Measurements from ENCODE around the gene ATP11B. TPM values are rescaled to one million over a fixed set of nuclear protein-coding genes. Genes with fewer than 3 reads are reported as not detected.

ATP11B gene
- total RNA-seq, 1 experiment from 2014 or later, result 48.8 TPM

DNA sequence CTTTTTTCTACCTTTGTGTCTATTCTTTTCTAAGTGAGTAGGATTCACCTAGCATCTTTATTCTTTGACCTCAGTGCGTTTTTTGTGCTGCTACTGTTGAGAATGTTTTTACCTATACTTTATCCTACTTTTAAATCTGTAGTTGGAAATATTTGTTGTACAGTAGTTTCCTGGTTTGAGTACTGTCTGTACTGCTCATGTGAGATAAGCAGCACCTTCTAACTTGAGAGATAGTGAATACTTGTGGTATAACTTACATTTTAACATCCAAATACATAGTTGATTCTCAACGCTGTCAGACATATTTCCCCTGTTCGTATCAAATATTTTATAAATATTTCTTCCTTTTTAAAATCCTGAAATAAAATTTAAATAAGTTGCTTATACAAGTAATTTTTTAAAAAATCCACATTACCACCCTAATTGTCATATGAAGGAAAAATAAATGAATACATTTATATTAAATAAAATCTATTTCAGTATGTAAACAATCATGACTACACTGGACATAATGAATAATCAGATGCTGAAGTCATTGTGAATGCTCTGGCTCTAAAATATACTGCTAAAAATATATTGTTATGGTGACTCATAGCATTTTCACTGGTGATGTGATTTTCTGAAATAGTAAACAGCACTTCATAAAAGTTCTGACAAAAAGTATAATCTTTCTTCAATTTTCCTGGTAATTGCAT, 17.4 kb downstream of the ATP11B start:
- Histone ChIP-seq H4K20me1 (ENCODE audit: low read length) (no peaks in the 10 kb centered on the region), H3K9me2 (replicated peaks; ENCODE audit: low read length) (no peaks in the 10 kb centered on the region), H3K4me3 (ENCODE audit: low read length) (no peak overlapping the region), H2AFZ (ENCODE audit: low read length) (no peak overlapping the region), H3F3A (ENCODE audit: low read length, unreplicated experiment) (no peaks in the 10 kb centered on the region), H3K27ac (ENCODE audit: low read length) (no peak overlapping the region), H3K4me2 (ENCODE audit: low read length) (no peak overlapping the region), H3K9ac (ENCODE audit: low read length) (no peak overlapping the region), H3K36me3 (ENCODE audit: low read depth, low read length) (no peaks in the 10 kb centered on the region), H3K79me2 (ENCODE audit: low read length) (peaks cover 38% of the 10 kb centered on the region), H3K4me1 (ENCODE audit: insufficient read depth, low read length) (peaks cover 9% of the 10 kb centered on the region; the same call in 1 of the 2 replicates), H3K27me3 (ENCODE audit: low read length) (no peaks in the 10 kb centered on the region), H3K9me3 (ENCODE audit: low read length) (no peaks in the 10 kb centered on the region)
- POLR2A ChIA-PET (ENCODE audit: unreplicated experiment), result no interaction called here
- BruUV-seq (replicated peaks), result no TSS peak
- ATAC-seq (peak; percentile 80), DNase-seq (peak; percentile 42)
- intact Hi-C loops (cut with micrococcal nuclease), result no loop called here
- CTCF ChIA-PET, result no interaction called here
- TF ChIP-seq EZH2phosphoT487 (IDR thresholded peaks at IDR 0.05; ENCODE audit: borderline replicate concordance, low read length) (no peak), CTCF (conservative IDR thresholded peaks at IDR 0.05; ENCODE audit: low read depth, low read length) (no peak), EZH2 (IDR thresholded peaks at IDR 0.05; ENCODE audit: low read length, unreplicated experiment) (no peak)

- no peaks in the 10 kb centered on the region for H3K36me3 ChIP-seq (ENCODE audit: low read depth, low read length)
- no peak overlapping the region for H3K4me2 ChIP-seq (ENCODE audit: low read length)
- no peak overlapping the region for H3K4me3 ChIP-seq (ENCODE audit: low read length)
- H3K79me2 ChIP-seq (ENCODE audit: low read length), result peaks cover 38% of the 10 kb centered on the region
- no peak overlapping the region for H3K9ac ChIP-seq (ENCODE audit: low read length)
- peaks cover 9% of the 10 kb centered on the region; the same call in 1 of the 2 replicates for H3K4me1 ChIP-seq (ENCODE audit: insufficient read depth, low read length)
- H2AFZ ChIP-seq (ENCODE audit: low read length), result no peak overlapping the region
- H3F3A ChIP-seq (ENCODE audit: low read length, unreplicated experiment), result no peaks in the 10 kb centered on the region
- DNase-seq, result no peak
- intact Hi-C loops (cut with micrococcal nuclease), result no loop called here
- H3K27me3 ChIP-seq (ENCODE audit: low read length), result no peaks in the 10 kb centered on the region
- H3K9me2 ChIP-seq (replicated peaks; ENCODE audit: low read length), result no peaks in the 10 kb centered on the region
- BruUV-seq (replicated peaks), result no TSS peak
- no peak for ATAC-seq
- no peak overlapping the region for H3K27ac ChIP-seq (ENCODE audit: low read length)
- POLR2A ChIA-PET (ENCODE audit: unreplicated experiment), result no interaction called here
- TF ChIP-seq CTCF (conservative IDR thresholded peaks at IDR 0.05; ENCODE audit: low read depth, low read length), result no peak
- CTCF ChIA-PET, result no interaction called here
- H4K20me1 ChIP-seq (ENCODE audit: low read length), result no peaks in the 10 kb centered on the region
- H3K9me3 ChIP-seq (ENCODE audit: low read length), result no peaks in the 10 kb centered on the region
Observed at GRCh38 chr3:182811269-182811596, 17.9 kb downstream of the ATP11B start.

GRCh38 chr3:182812123-182812522, 18.8 kb downstream of the ATP11B start:
- ChIA-PET POLR2A (ENCODE audit: unreplicated experiment) (no interaction called here), CTCF (no interaction called here)
- Histone ChIP-seq H3K36me3 (ENCODE audit: low read depth, low read length) (no peaks in the 10 kb centered on the region), H3K27me3 (ENCODE audit: low read length) (no peaks in the 10 kb centered on the region), H3K27ac (ENCODE audit: low read length) (no peak overlapping the region), H3K9ac (ENCODE audit: low read length) (no peak overlapping the region), H3F3A (ENCODE audit: low read length, unreplicated experiment) (no peaks in the 10 kb centered on the region), H3K79me2 (ENCODE audit: low read length) (peaks cover 37% of the 10 kb centered on the region), H2AFZ (ENCODE audit: low read length) (no peak overlapping the region), H3K4me3 (ENCODE audit: low read length) (no peak overlapping the region), H3K4me1 (ENCODE audit: insufficient read depth, low read length) (peaks cover 9% of the 10 kb centered on the region; the same call in 1 of the 2 replicates), H3K9me3 (ENCODE audit: low read length) (no peaks in the 10 kb centered on the region), H4K20me1 (ENCODE audit: low read length) (no peaks in the 10 kb centered on the region), H3K9me2 (replicated peaks; ENCODE audit: low read length) (no peaks in the 10 kb centered on the region), H3K4me2 (ENCODE audit: low read length) (no peak overlapping the region)
- intact Hi-C loops (cut with micrococcal nuclease), result no loop called here
- DNase-seq (no peak), ATAC-seq (no peak)
- no TSS peak for BruUV-seq (replicated peaks)
- no peak for TF ChIP-seq CTCF (conservative IDR thresholded peaks at IDR 0.05; ENCODE audit: low read depth, low read length)
- no peak for TF ChIP-seq EZH2phosphoT487 (IDR thresholded peaks at IDR 0.05; ENCODE audit: borderline replicate concordance, low read length)
- no peak for TF ChIP-seq EZH2 (IDR thresholded peaks at IDR 0.05; ENCODE audit: low read length, unreplicated experiment)

Measured in PC-3 (cell line).